Gastrocnemius medialis (tissue), 4 donors: ENCODE results near the gene LELP1.

Experiments
- CTCF ChIP-seq, 5 experiments: fragments of 450-650 bp in 3 of 5; fragments of 200-600 bp in 2 of 5; sonication (generic) in 2 of 5; IDR thresholded peaks in 4 of 5; conservative IDR thresholded peaks in 1 of 5; 1 replicate in 4 of 5; 2 replicates in 1 of 5; pipeline ENCODE4 v1.5.1; 2016 to 2019; ENCODE audit warnings: antibody characterized with exemption in 5 of 5, mild to moderate bottlenecking in 3 of 5, moderate library complexity in 3 of 5
- POLR2A ChIP-seq, 2 donors: fragments of 450-650 bp; IDR thresholded peaks; one replicate each; pipeline ENCODE4 v1.6.1; 2017; ENCODE audit warnings: antibody characterized with exemption in 2 of 2, mild to moderate bottlenecking in 2 of 2, moderate library complexity in 2 of 2

DNA sequence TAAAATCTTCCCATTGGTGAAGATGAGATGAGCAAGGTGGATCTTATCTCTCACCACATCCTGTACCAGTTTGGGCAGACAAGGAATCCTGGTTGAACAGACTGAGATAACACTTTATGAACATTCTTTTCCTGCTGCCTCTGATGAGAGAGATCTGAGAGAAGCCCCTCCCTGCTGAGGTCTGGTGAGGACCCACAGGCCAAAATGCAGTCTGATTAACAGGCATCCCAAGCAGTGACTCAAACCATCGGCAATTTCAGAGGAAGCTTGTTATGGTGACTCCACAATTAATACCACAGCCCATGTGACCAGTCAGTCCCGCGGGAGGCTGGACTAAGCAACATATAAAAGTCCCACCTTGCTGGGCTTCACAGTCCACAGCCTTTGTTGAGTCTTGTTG lies 14.0 kb downstream of the LELP1 start, which contains the start of gene PRR9:
- TF ChIP-seq CTCF (IDR thresholded peaks at IDR 0.05 in 4 of 5, conservative IDR thresholded peaks at IDR 0.05 in 1 of 5) = no peak
- TF ChIP-seq POLR2A (IDR thresholded peaks at IDR 0.05) = no peak
